Right lobe of liver (tissue), 6 donors: ENCODE data around the gene TMTC3. TPM values are rescaled to one million over a fixed set of nuclear protein-coding genes. Genes with fewer than 3 reads are reported as not detected.

Experiments
- ATAC-seq, 4 donors: fragments of 200-7000 bp; cut with Tn5 transposase; one replicate each; pipeline ENCODE4 v1.9.1; 2020; ENCODE audit warnings: mild to moderate bottlenecking in 4 of 4, moderate library complexity in 4 of 4
- DNase-seq, 3 donors: peaks; one replicate each; pipeline ENCODE4 v3.0.0-alpha.2; 2020
- H3K27ac ChIP-seq, 3 donors: fragments of 200-600 bp; one replicate each; pipeline ENCODE4 v1.8.0; 2022
- H3K27me3 ChIP-seq, 2 donors: fragments of 200-600 bp; one replicate each; pipeline ENCODE4 v1.8.0; 2022
- H3K36me3 ChIP-seq, 4 donors: fragments of 200-600 bp; sonication (generic) in 1 of 4; one replicate each; pipeline versions ENCODE4 v1.5.1 to v1.8.0; 2017 to 2022; ENCODE audit warnings: control low read depth in 1 of 4
- H3K4me1 ChIP-seq, 4 donors: fragments of 200-600 bp; sonication (generic) in 1 of 4; one replicate each; pipeline versions ENCODE4 v1.5.1 to v1.8.0; 2017 to 2022; ENCODE audit warnings: control low read depth in 1 of 4
- H3K4me3 ChIP-seq, 3 donors: fragments of 200-600 bp; one replicate each; pipeline ENCODE4 v1.8.0; 2022
- H3K9me3 ChIP-seq, 4 donors: fragments of 200-600 bp; sonication (generic) in 1 of 4; one replicate each; pipeline versions ENCODE4 v1.5.1 to v1.8.0; 2017 to 2022; ENCODE audit warnings: control low read depth in 1 of 4
- POLR2A ChIP-seq: fragments of 450-650 bp; IDR thresholded peaks from one replicate; pipeline ENCODE4 v1.6.1; 2017; ENCODE audit warnings: antibody characterized with exemption, mild to moderate bottlenecking
- WGBS: methylation state at CpG from one replicate; pipeline ENCODE4 v1.1.6; 2018; ENCODE audit warnings: low coverage, low lambda C conversion rate; ENCODE audit not compliant: insufficient coverage; ENCODE audit errors: missing lambda C conversion rate; 5-methylcytosine and 5-hydroxymethylcytosine counted together
- intact Hi-C, 2 donors: fragments of 100-400 bp; cut with DNase I; formaldehyde crosslinking; loops; one replicate each; pipeline versions ENCODE4 v1.11.2 to v1.14.1; 2022
- total RNA-seq, 6 experiments: library from RNA; depleted of rRNA in 2 of 6; stranded (reverse); fragments of >200 nt in 2 of 6; fragmentation: NEBNext Ultra II Directional in 3 of 6; extraction: Animal tissue kit (Norgen Biotek cat#: 25700) in 3 of 6; gene quantifications; one replicate each; pipeline versions ENCODE4 v1.1.0 to v1.2.4, GENCODE V29; 2016 to 2023
- TF ChIP-seq, protein P1 (sequence below), 4 donors: fragments of 200-600 bp in 3 of 4; fragments of 450-650 bp in 1 of 4; IDR thresholded peaks; one replicate each; pipeline versions ENCODE4 v1.5.1 to v1.8.0; 2016 to 2022; ENCODE audit warnings: antibody characterized with exemption in 4 of 4, mild to moderate bottlenecking in 2 of 4
- donor health status: DM: no; HTN: yes; CAD: no.
- donor health status: DM: no; HTN: no; CAD: no.
- donor health status: DM: no; HTN: no; CAD: no.
- donor health status: DM: no; HTN: yes; CAD: no.
- donor health status: DM: no; HTN: yes; CAD: no.

TMTC3 gene
- total RNA-seq, 6 experiments from 2014 or later = 9.5 to 15.7 (median 12.8) TPM

DNA sequence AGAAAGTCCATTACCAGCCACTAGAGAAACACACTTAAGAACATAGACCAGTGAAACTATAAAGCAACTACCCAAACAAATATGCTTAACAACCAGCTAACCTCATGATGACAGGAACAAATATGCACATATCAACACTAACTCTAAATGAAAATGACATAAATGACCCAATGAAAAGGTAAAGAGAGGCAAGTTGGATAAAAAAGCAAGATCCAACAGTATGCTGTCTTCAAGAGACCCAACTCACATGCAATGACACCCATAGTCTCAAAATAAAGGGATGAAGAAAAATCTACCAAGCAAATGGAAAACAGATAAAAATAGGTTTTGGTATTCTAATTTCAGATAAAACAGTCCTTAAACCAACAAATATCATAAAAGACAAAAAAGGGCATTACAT is 77.8 kb downstream of the TMTC3 start:
- DNase-seq = no peak
- ATAC-seq = no peak
- no peaks in the 10 kb centered on the region for H3K9me3 ChIP-seq

DNA sequence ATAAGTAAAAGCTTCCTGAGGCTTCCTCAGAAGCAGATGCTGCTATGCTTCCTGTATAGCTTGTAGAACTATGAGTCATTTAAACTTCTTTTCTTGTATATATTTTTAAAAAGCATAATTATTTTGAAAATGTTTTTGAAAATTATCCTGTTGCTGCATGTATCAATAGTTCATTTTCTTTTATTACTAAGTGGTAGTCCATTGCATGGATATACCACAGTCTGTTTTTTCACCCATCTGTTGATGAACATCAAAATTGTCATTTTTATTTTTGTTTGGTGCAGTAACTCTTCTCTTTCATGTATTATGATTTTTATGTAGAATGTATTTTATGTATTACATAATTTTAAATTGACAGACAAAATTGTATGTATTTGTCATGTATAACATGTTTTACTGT is 81.4 kb downstream of the TMTC3 start:
- H3K36me3 ChIP-seq = no peaks in the 10 kb centered on the region
- intact Hi-C loops = no loop called here
- H3K27ac ChIP-seq = no peak overlapping the region
- H3K4me1 ChIP-seq = no peaks in the 10 kb centered on the region
- no peaks in the 10 kb centered on the region for H3K27me3 ChIP-seq
- no peak overlapping the region for H3K4me3 ChIP-seq
- no peak for TF ChIP-seq POLR2A
- TF ChIP-seq, protein P1, sequence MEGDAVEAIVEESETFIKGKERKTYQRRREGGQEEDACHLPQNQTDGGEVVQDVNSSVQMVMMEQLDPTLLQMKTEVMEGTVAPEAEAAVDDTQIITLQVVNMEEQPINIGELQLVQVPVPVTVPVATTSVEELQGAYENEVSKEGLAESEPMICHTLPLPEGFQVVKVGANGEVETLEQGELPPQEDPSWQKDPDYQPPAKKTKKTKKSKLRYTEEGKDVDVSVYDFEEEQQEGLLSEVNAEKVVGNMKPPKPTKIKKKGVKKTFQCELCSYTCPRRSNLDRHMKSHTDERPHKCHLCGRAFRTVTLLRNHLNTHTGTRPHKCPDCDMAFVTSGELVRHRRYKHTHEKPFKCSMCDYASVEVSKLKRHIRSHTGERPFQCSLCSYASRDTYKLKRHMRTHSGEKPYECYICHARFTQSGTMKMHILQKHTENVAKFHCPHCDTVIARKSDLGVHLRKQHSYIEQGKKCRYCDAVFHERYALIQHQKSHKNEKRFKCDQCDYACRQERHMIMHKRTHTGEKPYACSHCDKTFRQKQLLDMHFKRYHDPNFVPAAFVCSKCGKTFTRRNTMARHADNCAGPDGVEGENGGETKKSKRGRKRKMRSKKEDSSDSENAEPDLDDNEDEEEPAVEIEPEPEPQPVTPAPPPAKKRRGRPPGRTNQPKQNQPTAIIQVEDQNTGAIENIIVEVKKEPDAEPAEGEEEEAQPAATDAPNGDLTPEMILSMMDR (IDR thresholded peaks at IDR 0.05) = no peak
- no peak for ATAC-seq
- no peak for DNase-seq
- H3K9me3 ChIP-seq = no peaks in the 10 kb centered on the region

More for the DNA sequence above, 77.8 kb downstream of the TMTC3 start:
- Histone ChIP-seq H3K4me1 (no peaks in the 10 kb centered on the region), H3K36me3 (no peaks in the 10 kb centered on the region), H3K4me3 (no peak overlapping the region), H3K27ac (no peak overlapping the region), H3K27me3 (no peaks in the 10 kb centered on the region)
- intact Hi-C loops = no loop called here
- TF ChIP-seq, protein P1 (IDR thresholded peaks at IDR 0.05) = no peak
- TF ChIP-seq POLR2A = no peak

DNA sequence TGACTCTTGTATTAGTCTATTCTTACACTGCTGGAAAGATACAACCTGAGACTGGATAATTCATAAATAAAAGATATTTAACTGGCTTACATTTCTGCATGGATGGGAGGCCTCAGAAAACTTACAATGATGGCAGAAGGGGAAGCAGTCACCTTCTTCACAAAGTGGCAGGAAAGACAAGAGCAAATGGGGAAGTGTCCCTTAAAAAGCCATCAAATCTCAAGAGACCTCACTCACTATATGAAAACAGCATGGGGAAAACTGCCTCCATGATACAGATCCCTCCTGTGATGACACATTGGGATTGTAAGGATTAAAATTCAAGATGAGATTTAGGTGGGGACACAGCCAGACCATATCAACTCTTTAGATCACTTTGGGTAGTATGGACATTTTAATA is 83.7 kb downstream of the TMTC3 start:
- no peak overlapping the region for H3K4me3 ChIP-seq
- H3K27ac ChIP-seq = no peak overlapping the region
- no peaks in the 10 kb centered on the region for H3K9me3 ChIP-seq

DNA sequence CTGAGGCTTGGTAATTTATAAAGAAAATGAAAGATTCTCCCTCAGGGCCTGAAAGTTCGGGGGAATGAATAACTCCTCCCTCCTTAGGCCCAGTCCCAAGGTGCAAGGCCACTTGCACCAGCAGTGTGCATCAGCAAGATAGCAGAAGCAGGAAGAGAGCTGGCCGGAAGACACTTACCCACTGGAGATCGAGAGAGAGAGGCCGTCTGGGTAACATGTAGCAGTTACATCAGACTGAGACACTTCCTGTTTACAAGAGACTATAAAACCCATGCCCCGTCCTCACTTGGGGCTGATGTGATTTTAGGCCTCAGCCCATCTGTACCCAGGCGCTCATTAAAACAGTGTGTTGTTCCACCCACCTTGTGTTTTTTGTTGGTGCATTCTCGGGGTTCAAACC is 85.2 kb downstream of the TMTC3 start:
- no peak for DNase-seq
- Histone ChIP-seq H3K9me3 (no peaks in the 10 kb centered on the region), H3K27ac (no peak overlapping the region), H3K36me3 (no peaks in the 10 kb centered on the region), H3K27me3 (no peaks in the 10 kb centered on the region), H3K4me3 (no peak overlapping the region), H3K4me1 (no peaks in the 10 kb centered on the region)
- ATAC-seq = no peak
- no peak for TF ChIP-seq POLR2A
- TF ChIP-seq, protein P1 (IDR thresholded peaks at IDR 0.05) = no peak
- intact Hi-C loops = no loop called here
- 58% methylated on average over 5 of the region's 7 CpGs for WGBS

More for the DNA sequence above, 83.7 kb downstream of the TMTC3 start:
- ATAC-seq (no peak), DNase-seq (no peak)
- H3K36me3 ChIP-seq = no peaks in the 10 kb centered on the region
- H3K27me3 ChIP-seq = no peaks in the 10 kb centered on the region
- H3K4me1 ChIP-seq = no peaks in the 10 kb centered on the region
- no peak for TF ChIP-seq POLR2A
- TF ChIP-seq, protein P1 (IDR thresholded peaks at IDR 0.05) = no peak
- intact Hi-C loops = no loop called here

DNA sequence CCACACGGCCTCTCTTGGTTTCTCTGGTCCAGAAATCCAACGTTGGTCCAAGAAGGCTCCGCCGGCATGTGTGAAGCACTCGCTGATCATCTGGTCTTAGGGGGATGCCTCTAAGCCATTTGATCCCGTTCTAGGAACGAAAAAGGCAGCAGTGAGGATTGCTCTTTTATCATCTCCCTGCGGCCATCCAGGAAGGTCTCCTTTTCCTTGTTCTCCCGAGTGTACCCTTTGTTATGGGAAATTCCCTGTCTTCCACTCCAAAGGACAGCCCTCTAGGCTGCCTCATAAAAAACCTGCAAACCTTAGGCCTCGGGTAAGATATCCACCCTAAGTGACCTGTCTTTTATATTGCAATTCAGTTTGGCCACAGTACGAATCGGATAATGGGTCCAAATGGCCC is 85.8 kb downstream of the TMTC3 start:
- Histone ChIP-seq H3K27ac (no peak overlapping the region), H3K9me3 (no peaks in the 10 kb centered on the region), H3K4me1 (no peaks in the 10 kb centered on the region), H3K27me3 (no peaks in the 10 kb centered on the region), H3K4me3 (no peak overlapping the region), H3K36me3 (no peaks in the 10 kb centered on the region)
- 83% methylated on average over 6 of the region's 12 CpGs for WGBS
- no peak for DNase-seq
- no peak for ATAC-seq
- intact Hi-C loops = no loop called here
- no peak for TF ChIP-seq POLR2A
- TF ChIP-seq, protein P1 (IDR thresholded peaks at IDR 0.05) = no peak
